Mesendoderm (in vitro differentiated cells): Measurements from ENCODE around the gene SLC9C2.
"Not testable (repeated sequence)": the region's sequence is repeated elsewhere in the genome, so short reads cannot be mapped to it uniquely, and the experiment has no call there.

ENCODE experiments used
- DNase-seq: peaks from one replicate; pipeline ENCODE4 v3.0.0; 2013
- H2AK5ac ChIP-seq: 2 replicates; pipeline ENCODE4 v1.6.1; 2013; ENCODE audit warnings: low read length, inconsistent platforms
- H2BK120ac ChIP-seq: 2 replicates; pipeline ENCODE4 v1.6.1; 2013; ENCODE audit warnings: low read depth, mild to moderate bottlenecking, low read length, moderate library complexity, mixed read lengths
- H2BK15ac ChIP-seq: replicated peaks from 2 replicates; pipeline ENCODE4 v1.6.1; 2013; ENCODE audit warnings: low read depth, mild to moderate bottlenecking, moderate library complexity
- H2BK5ac ChIP-seq: 2 replicates; pipeline ENCODE4 v1.6.1; 2013; ENCODE audit warnings: low read length, inconsistent platforms
- H3K18ac ChIP-seq: 2 replicates; pipeline ENCODE4 v1.6.1; 2013; ENCODE audit warnings: mild to moderate bottlenecking, low read length, mixed read lengths
- H3K23ac ChIP-seq: one replicate; pipeline ENCODE4 v1.6.1; 2013; ENCODE audit warnings: low read length
- H3K27ac ChIP-seq: 2 replicates; pipeline ENCODE4 v1.5.1; 2013; ENCODE audit warnings: low read depth, mild to moderate bottlenecking, inconsistent platforms, low read length, moderate library complexity
- H3K27me3 ChIP-seq: 2 replicates; pipeline ENCODE4 v1.6.1; 2013; ENCODE audit warnings: low read length, control low read depth, mild to moderate bottlenecking, inconsistent platforms; ENCODE audit not compliant: insufficient read depth, poor library complexity
- H3K36me3 ChIP-seq: 2 replicates; pipeline ENCODE4 v1.6.1; 2013; ENCODE audit warnings: low read length, inconsistent platforms; ENCODE audit not compliant: control insufficient read depth, insufficient read depth
- H3K4ac ChIP-seq: one replicate; pipeline ENCODE4 v1.6.1; 2013; ENCODE audit warnings: low read depth, mild to moderate bottlenecking, low read length, moderate library complexity
- H3K4me1 ChIP-seq: 2 replicates; pipeline ENCODE4 v1.6.1; 2013; ENCODE audit warnings: low read depth, low read length, inconsistent platforms; ENCODE audit not compliant: control insufficient read depth
- H3K4me2 ChIP-seq: 2 replicates; pipeline ENCODE4 v1.6.1; 2013; ENCODE audit warnings: low read length
- H3K4me3 ChIP-seq: 2 replicates; pipeline ENCODE4 v1.5.1; 2013; ENCODE audit warnings: mild to moderate bottlenecking, low read length
- H3K56ac ChIP-seq: one replicate; pipeline ENCODE4 v1.6.1; 2013; ENCODE audit warnings: low read length
- H3K79me1 ChIP-seq: 2 replicates; pipeline ENCODE4 v1.6.1; 2013; ENCODE audit warnings: low read length, inconsistent platforms
- H3K79me2 ChIP-seq: 2 replicates; pipeline ENCODE4 v1.6.1; 2013; ENCODE audit warnings: mild to moderate bottlenecking, low read length; ENCODE audit not compliant: control insufficient read depth, insufficient read depth
- H3K9ac ChIP-seq: 2 replicates; pipeline ENCODE4 v1.6.1; 2013; ENCODE audit warnings: low read length, inconsistent platforms
- H4K5ac ChIP-seq: one replicate; pipeline ENCODE4 v1.6.1; 2013; ENCODE audit warnings: low read length
- H4K8ac ChIP-seq: one replicate; pipeline ENCODE4 v1.6.1; 2013; ENCODE audit warnings: low read depth, mild to moderate bottlenecking, control low read depth, low read length, moderate library complexity
- WGBS: extraction: QIAGEN DNeasy Blood & Tissue Kit; methylation state at CpG from one replicate; pipeline ENCODE4 v1.1.7; 2013; ENCODE audit warnings: low lambda C conversion rate, missing lambda C conversion rate; ENCODE audit not compliant: insufficient coverage; ENCODE audit errors: extremely low coverage; 5-methylcytosine and 5-hydroxymethylcytosine counted together

Gene SLC9C2

GRCh38 chr1:173591138-173591537 lies 11.7 kb downstream of the SLC9C2 start:
- not testable (repeated sequence) for H3K4me3 ChIP-seq, H4K8ac ChIP-seq, H3K56ac ChIP-seq, H3K79me1 ChIP-seq, DNase-seq, H3K27me3 ChIP-seq, H3K18ac ChIP-seq, H3K36me3 ChIP-seq, H4K5ac ChIP-seq, H2BK15ac ChIP-seq, H3K4me2 ChIP-seq, H2AK5ac ChIP-seq, H2BK120ac ChIP-seq, H2BK5ac ChIP-seq, H3K79me2 ChIP-seq, H3K27ac ChIP-seq, H3K9ac ChIP-seq, H3K23ac ChIP-seq, H3K4ac ChIP-seq, H3K4me1 ChIP-seq
- no CpG with 5 or more reads among the region's 5 CpGs for WGBS

DNA sequence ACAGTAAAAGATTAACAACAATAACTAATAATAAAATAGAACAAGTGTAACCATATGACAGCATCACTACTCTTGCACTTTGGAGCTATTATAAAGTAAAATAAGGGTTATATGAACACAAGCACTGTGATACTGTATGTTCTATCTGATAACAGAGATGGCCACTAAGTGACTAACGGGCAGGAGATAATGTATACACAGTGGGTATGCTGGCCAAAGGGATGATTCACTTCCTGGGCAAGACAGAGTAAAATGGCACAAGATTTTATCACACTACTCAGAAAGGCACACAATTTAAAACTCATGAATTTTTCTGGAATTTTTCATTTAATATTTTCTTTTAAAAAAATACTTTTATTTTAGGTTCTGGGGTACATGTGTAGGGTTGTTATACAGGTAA lies 12.3 kb downstream of the SLC9C2 start:
- no peak overlapping the region for H3K23ac ChIP-seq
- no peaks in the 10 kb centered on the region for H3K36me3 ChIP-seq
- no peaks in the 10 kb centered on the region for H3K79me1 ChIP-seq
- no peak overlapping the region for H2BK15ac ChIP-seq
- no peak overlapping the region for H3K9ac ChIP-seq
- no CpG with 5 or more reads among the region's 1 CpG for WGBS
- H3K56ac ChIP-seq: no peak overlapping the region
- H3K4me2 ChIP-seq: no peak overlapping the region
- H3K27ac ChIP-seq: no peak overlapping the region
- no peaks in the 10 kb centered on the region for H3K27me3 ChIP-seq
- H4K8ac ChIP-seq: no peak overlapping the region
- H3K4me3 ChIP-seq: no peak overlapping the region
- H3K18ac ChIP-seq: no peak overlapping the region
- no peaks in the 10 kb centered on the region for H3K79me2 ChIP-seq
- H3K4ac ChIP-seq: no peak overlapping the region
- no peak overlapping the region for H2BK5ac ChIP-seq
- H4K5ac ChIP-seq: no peak overlapping the region
- H2AK5ac ChIP-seq: no peak overlapping the region
- H3K4me1 ChIP-seq: no peaks in the 10 kb centered on the region
- no peak for DNase-seq
- no peak overlapping the region for H2BK120ac ChIP-seq

DNA sequence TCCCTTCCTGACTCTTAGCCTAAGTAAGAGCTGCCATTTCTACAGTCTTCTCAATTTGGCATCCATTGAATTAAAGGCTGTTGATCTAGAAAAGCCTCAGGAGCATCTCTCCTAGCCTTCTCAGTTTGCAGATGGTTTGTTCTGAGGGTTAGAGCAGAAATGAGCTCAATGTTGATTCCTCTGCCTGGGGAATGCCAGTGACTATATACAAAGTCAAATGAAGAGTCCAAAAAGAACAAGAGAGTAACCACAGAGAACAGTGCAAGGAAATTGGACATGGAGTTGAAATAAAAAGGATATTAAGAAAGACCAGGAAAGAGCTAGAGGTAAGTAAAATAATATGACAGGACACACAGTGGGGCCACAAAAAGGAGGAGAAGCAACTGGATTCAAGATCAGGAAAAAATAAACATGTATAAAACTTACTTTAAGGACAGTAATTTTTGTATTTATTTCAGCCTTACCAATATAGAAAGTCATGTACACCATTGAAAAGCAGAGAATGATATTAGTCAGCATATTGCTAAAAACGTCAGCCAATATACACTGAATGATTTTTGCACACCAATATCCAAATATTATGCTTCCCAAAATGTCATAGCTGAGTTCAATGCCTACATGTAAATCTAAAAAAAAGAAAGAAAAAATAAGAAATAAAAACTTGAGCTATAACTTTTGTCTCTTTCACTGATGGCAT lies 21.3 kb downstream of the SLC9C2 start:
- H3K9ac ChIP-seq: no peak overlapping the region
- H3K4me1 ChIP-seq: no peaks in the 10 kb centered on the region
- H3K4me2 ChIP-seq: no peak overlapping the region
- no peaks in the 10 kb centered on the region for H3K36me3 ChIP-seq
- no peak for DNase-seq
- H2BK15ac ChIP-seq: no peak overlapping the region
- no peak overlapping the region for H3K23ac ChIP-seq
- H3K79me2 ChIP-seq: no peaks in the 10 kb centered on the region
- no peak overlapping the region for H2BK120ac ChIP-seq
- no peak overlapping the region for H2BK5ac ChIP-seq
- H3K56ac ChIP-seq: no peak overlapping the region
- H4K5ac ChIP-seq: no peak overlapping the region
- H2AK5ac ChIP-seq: no peak overlapping the region
- H3K27ac ChIP-seq: no peak overlapping the region
- H3K18ac ChIP-seq: no peak overlapping the region
- no peak overlapping the region for H3K4ac ChIP-seq
- no peaks in the 10 kb centered on the region for H3K27me3 ChIP-seq
- no CpG with 5 or more reads among the region's 1 CpG for WGBS
- H3K4me3 ChIP-seq: no peak overlapping the region
- no peak overlapping the region for H4K8ac ChIP-seq
- H3K79me1 ChIP-seq: no peaks in the 10 kb centered on the region

GRCh38 chr1:173580658-173581057 lies 22.2 kb downstream of the SLC9C2 start:
- Histone ChIP-seq H3K4ac (no peak overlapping the region), H3K23ac (no peak overlapping the region), H2BK15ac (no peak overlapping the region), H3K18ac (peak overlapping the region; percentile 30), H2BK5ac (no peak overlapping the region), H3K9ac (no peak overlapping the region), H4K8ac (peak overlapping the region; percentile 28), H3K36me3 (no peaks in the 10 kb centered on the region), H3K56ac (no peak overlapping the region), H4K5ac (no peak overlapping the region), H2AK5ac (no peak overlapping the region), H3K79me2 (no peaks in the 10 kb centered on the region), H3K4me1 (no peaks in the 10 kb centered on the region), H3K27ac (no peak overlapping the region), H2BK120ac (no peak overlapping the region), H3K4me3 (no peak overlapping the region), H3K27me3 (no peaks in the 10 kb centered on the region), H3K4me2 (no peak overlapping the region), H3K79me1 (no peaks in the 10 kb centered on the region)
- no peak for DNase-seq
- WGBS: no CpG with 5 or more reads among the region's 3 CpGs

- Histone ChIP-seq H3K4me2 (no peak overlapping the region), H3K4ac (no peak overlapping the region), H2BK5ac (no peak overlapping the region), H3K4me1 (no peaks in the 10 kb centered on the region), H3K23ac (no peak overlapping the region), H3K79me1 (no peaks in the 10 kb centered on the region), H3K36me3 (no peaks in the 10 kb centered on the region), H2AK5ac (no peak overlapping the region), H4K8ac (peak overlapping the region; percentile 28), H3K79me2 (no peaks in the 10 kb centered on the region), H3K27ac (no peak overlapping the region), H3K56ac (no peak overlapping the region), H4K5ac (no peak overlapping the region), H3K9ac (no peak overlapping the region), H2BK120ac (no peak overlapping the region), H3K27me3 (no peaks in the 10 kb centered on the region), H2BK15ac (no peak overlapping the region), H3K4me3 (no peak overlapping the region), H3K18ac (no peak overlapping the region)
- no peak for DNase-seq
- no CpG with 5 or more reads among the region's 3 CpGs for WGBS
These were observed 22.8 kb downstream of the SLC9C2 start for GRCh38 chr1:173580071-173580470.

- no peak overlapping the region for H4K8ac ChIP-seq
- no peak overlapping the region for H3K18ac ChIP-seq
- H3K79me1 ChIP-seq: no peaks in the 10 kb centered on the region
- no peak overlapping the region for H3K27ac ChIP-seq
- no peaks in the 10 kb centered on the region for H3K36me3 ChIP-seq
- no CpG with 5 or more reads among the region's 4 CpGs for WGBS
- no peak overlapping the region for H3K4me2 ChIP-seq
- H3K4ac ChIP-seq: no peak overlapping the region
- no peak overlapping the region for H3K4me3 ChIP-seq
- no peaks in the 10 kb centered on the region for H3K4me1 ChIP-seq
- no peak overlapping the region for H2AK5ac ChIP-seq
- H3K23ac ChIP-seq: no peak overlapping the region
- H2BK120ac ChIP-seq: no peak overlapping the region
- H4K5ac ChIP-seq: no peak overlapping the region
- H2BK15ac ChIP-seq: no peak overlapping the region
- no peaks in the 10 kb centered on the region for H3K79me2 ChIP-seq
- DNase-seq: no peak
- H2BK5ac ChIP-seq: no peak overlapping the region
- H3K56ac ChIP-seq: no peak overlapping the region
- H3K27me3 ChIP-seq: no peaks in the 10 kb centered on the region
- no peak overlapping the region for H3K9ac ChIP-seq
These were observed 29.3 kb downstream of the SLC9C2 start for GRCh38 chr1:173573596-173573995.
